Lower lobe of right lung (tissue), 2 donors: ENCODE results near the gene FOXL2NB. TPM values are rescaled to one million over a fixed set of nuclear protein-coding genes. Genes with fewer than 3 reads are reported as not detected.

Experiments used
- ATAC-seq, 2 donors: fragments of 200-7000 bp; cut with Tn5 transposase; one replicate each; pipeline ENCODE4 v1.9.1; 2020 to 2022; ENCODE audit warnings: mild to moderate bottlenecking in 2 of 2, moderate library complexity in 2 of 2
- DNase-seq: peaks from one replicate; pipeline ENCODE4 v3.0.0-alpha.2; 2020
- H3K27ac ChIP-seq: fragments of 200-600 bp; one replicate; pipeline ENCODE4 v1.8.0; 2022
- H3K27me3 ChIP-seq: fragments of 200-600 bp; one replicate; pipeline ENCODE4 v1.8.0; 2022; ENCODE audit warnings: low read depth
- H3K36me3 ChIP-seq: fragments of 200-600 bp; one replicate; pipeline ENCODE4 v1.8.0; 2022; ENCODE audit warnings: mild to moderate bottlenecking
- H3K4me1 ChIP-seq: fragments of 200-600 bp; one replicate; pipeline ENCODE4 v1.8.0; 2022
- H3K4me3 ChIP-seq: fragments of 200-600 bp; one replicate; pipeline ENCODE4 v1.8.0; 2022; ENCODE audit warnings: mild to moderate bottlenecking
- H3K9me3 ChIP-seq: fragments of 200-600 bp; one replicate; pipeline ENCODE4 v1.8.0; 2022
- CTCF ChIP-seq: fragments of 200-600 bp; IDR thresholded peaks from one replicate; pipeline ENCODE4 v1.8.0; 2022; ENCODE audit warnings: antibody characterized with exemption, mild to moderate bottlenecking
- intact Hi-C: fragments of 100-400 bp; cut with DNase I; formaldehyde crosslinking; loops from one replicate; pipeline ENCODE4 v1.11.0; 2022
- total RNA-seq: library from RNA; stranded (reverse); fragmentation: NEBNext Ultra II Directional; extraction: Animal tissue kit (Norgen Biotek cat#: 25700); gene quantifications from one replicate; pipeline ENCODE4 v1.2.1, GENCODE V29; 2021
- donor health status: DM: no; HTN: yes; CAD: no; lungs with severe emphysema.

The FOXL2NB gene
- total RNA-seq, 1 donor from 2014 or later: not detected

GRCh38 chr3:138913766-138914165, 33.3 kb upstream of the FOXL2NB start:
- intact Hi-C loops: loop anchor here (10.0 kb wide), 2 partner anchors 219 to 319 kb away; partner anchors contain the start of gene CEP70
- no peak for DNase-seq
- H3K36me3 ChIP-seq: no peaks in the 10 kb centered on the region
- no peaks in the 10 kb centered on the region for H3K9me3 ChIP-seq
- H3K27ac ChIP-seq: no peak overlapping the region
- ATAC-seq: no peak
- no peak for TF ChIP-seq CTCF
- peaks cover 17% of the 10 kb centered on the region for H3K4me1 ChIP-seq
- H3K27me3 ChIP-seq: no peaks in the 10 kb centered on the region
- no peak overlapping the region for H3K4me3 ChIP-seq

- Histone ChIP-seq H3K4me3 (peak overlapping the region; percentile 78), H3K4me1 (peaks cover 17% of the 10 kb centered on the region), H3K9me3 (no peaks in the 10 kb centered on the region), H3K27me3 (no peaks in the 10 kb centered on the region), H3K27ac (peak overlapping the region; percentile 97), H3K36me3 (no peaks in the 10 kb centered on the region)
- no peak for TF ChIP-seq CTCF
- DNase-seq (no peak), ATAC-seq (peak; percentile 40 to 70)
- intact Hi-C loops: loop anchor here (10.0 kb wide), 2 partner anchors 220 to 320 kb away; partner anchors contain the start of gene CEP70
Measured at GRCh38 chr3:138914870-138915502, 32.0 kb upstream of the FOXL2NB start.

GRCh38 chr3:138915503-138916498, 31.2 kb upstream of the FOXL2NB start:
- intact Hi-C loops: loop anchor here (10.0 kb wide), 2 partner anchors 221 to 321 kb away; partner anchors contain the start of gene CEP70
- Histone ChIP-seq H3K36me3 (no peaks in the 10 kb centered on the region), H3K27me3 (no peaks in the 10 kb centered on the region), H3K27ac (peak overlapping the region; percentile 97), H3K4me3 (peak overlapping the region; percentile 78), H3K9me3 (no peaks in the 10 kb centered on the region), H3K4me1 (peaks cover 17% of the 10 kb centered on the region)
- TF ChIP-seq CTCF: peak; percentile 89
- peak; percentile 97 to 98 for ATAC-seq
- peak; percentile 96 for DNase-seq

GRCh38 chr3:138916824-138917223, 30.2 kb upstream of the FOXL2NB start:
- no peak for ATAC-seq
- no peak overlapping the region for H3K27ac ChIP-seq
- DNase-seq: peak; percentile 66

More at GRCh38 chr3:138916824-138917223, 30.2 kb upstream of the FOXL2NB start:
- H3K4me3 ChIP-seq: no peak overlapping the region
- H3K27me3 ChIP-seq: no peaks in the 10 kb centered on the region
- intact Hi-C loops: loop anchor here (10.0 kb wide), 2 partner anchors 222 to 322 kb away; partner anchors contain the start of gene CEP70
- H3K36me3 ChIP-seq: no peaks in the 10 kb centered on the region
- no peak for TF ChIP-seq CTCF
- H3K4me1 ChIP-seq: peaks cover 17% of the 10 kb centered on the region
- H3K9me3 ChIP-seq: no peaks in the 10 kb centered on the region
